HL-60/S4 treated with phorbol 12-myristate 13-acetate at 8.2 ng/mL for 4 days and 3 days (cell line): ENCODE results near the gene TAMM41.
"Not testable (repeated sequence)": the region's sequence is repeated elsewhere in the genome, so short reads cannot be mapped to it uniquely, and the experiment has no call there.

Source experiments
- in situ Hi-C: fragments of 300-500 bp; cut with MboI; formaldehyde crosslinking; loops from 2 replicates; pipeline ENCODE4 v1.15.0; 2022; ENCODE audit warnings: low sequenced_read_pairs

Gene TAMM41

DNA sequence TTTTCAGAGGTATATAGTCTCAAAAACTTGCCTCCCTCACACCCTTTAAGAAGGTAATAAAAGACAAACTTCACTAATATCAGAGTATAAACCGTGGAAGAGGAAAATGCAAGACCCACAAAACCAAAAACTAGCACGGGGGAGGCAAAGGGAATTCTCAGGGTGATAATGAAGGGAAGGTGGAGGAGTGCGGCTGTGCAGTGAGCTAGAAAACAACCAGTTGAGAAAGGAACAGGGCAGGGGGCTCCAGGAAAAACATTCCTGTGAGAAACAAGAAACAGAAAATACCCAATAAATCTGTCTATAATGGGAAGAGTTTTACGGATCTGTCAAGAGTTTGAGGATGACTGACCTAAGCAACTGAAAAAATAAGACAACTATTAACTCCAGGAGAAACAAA lies 31.6 kb downstream of the TAMM41 start:
- in situ Hi-C loops = no loop called here

- in situ Hi-C loops = no loop called here
Measured at GRCh38 chr3:11814663-11815062, 32.0 kb downstream of the TAMM41 start.

- in situ Hi-C loops = no loop called here
Measured at GRCh38 chr3:11810276-11810675, 36.4 kb downstream of the TAMM41 start.

DNA sequence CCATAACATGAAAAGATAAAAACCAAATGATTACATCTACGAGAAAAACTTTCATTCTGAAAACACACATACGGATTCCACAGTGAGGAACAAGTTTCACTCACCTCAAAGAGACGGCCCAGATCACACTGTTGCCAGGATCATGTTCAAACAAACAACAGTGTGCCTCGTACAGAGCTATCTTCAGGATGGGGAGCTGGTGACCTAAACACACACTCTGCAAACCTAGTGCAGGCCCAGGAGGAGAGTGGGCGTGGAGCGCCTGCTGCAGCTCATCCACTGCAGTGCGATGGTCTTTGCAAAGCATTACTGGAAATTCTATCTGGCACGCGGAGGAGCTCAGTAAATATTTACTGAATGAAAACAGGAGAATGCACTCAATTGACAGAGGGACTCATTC lies 38.5 kb downstream of the TAMM41 start:
- in situ Hi-C loops = no loop called here

- in situ Hi-C loops = no loop called here
Measured at GRCh38 chr3:11807686-11808085, 39.0 kb downstream of the TAMM41 start.

DNA sequence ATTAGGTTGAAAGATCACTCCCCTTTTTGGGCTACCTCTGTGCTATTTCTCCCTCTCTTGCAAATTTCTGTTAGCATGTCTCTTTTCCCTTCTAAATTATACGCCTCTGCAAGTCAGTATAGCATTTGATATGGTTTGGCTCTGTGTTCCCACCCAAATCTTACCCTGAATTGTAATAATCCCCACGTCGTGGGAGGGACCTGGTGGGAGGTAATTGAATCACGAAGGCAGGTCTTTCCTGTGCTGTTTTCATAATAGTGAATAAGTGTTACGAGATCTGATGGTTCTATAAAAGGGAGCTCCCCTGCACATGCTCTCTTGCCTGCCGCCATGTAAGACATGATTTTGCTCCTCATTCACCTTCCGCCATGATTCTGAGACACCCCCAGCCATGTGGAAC lies 41.0 kb downstream of the TAMM41 start:
- in situ Hi-C loops = no loop called here

GRCh38 chr3:11803977-11804892 lies 42.5 kb downstream of the TAMM41 start:
- in situ Hi-C loops = no loop called here

DNA sequence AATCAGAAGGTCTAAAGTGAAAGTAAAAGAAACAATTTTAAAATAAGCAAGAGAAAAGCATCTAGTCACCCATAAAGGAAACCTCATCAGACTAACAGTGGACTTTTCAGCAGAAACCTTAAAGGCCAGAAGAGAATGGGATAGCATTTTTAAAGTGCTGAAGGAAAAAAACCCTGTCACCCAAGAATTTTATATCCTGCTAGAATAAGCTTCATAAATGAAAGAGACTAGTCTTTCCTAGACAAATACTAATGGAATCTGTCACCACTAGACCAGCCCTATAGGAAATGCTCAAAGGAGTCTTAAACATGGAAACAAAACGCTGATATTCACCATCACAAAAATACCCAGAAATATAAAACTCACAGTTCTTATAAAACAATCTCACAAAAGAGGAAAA lies 46.9 kb downstream of the TAMM41 start:
- in situ Hi-C loops = no loop called here

GRCh38 chr3:11794927-11795326 lies 51.8 kb downstream of the TAMM41 start:
- in situ Hi-C loops = no loop called here

DNA sequence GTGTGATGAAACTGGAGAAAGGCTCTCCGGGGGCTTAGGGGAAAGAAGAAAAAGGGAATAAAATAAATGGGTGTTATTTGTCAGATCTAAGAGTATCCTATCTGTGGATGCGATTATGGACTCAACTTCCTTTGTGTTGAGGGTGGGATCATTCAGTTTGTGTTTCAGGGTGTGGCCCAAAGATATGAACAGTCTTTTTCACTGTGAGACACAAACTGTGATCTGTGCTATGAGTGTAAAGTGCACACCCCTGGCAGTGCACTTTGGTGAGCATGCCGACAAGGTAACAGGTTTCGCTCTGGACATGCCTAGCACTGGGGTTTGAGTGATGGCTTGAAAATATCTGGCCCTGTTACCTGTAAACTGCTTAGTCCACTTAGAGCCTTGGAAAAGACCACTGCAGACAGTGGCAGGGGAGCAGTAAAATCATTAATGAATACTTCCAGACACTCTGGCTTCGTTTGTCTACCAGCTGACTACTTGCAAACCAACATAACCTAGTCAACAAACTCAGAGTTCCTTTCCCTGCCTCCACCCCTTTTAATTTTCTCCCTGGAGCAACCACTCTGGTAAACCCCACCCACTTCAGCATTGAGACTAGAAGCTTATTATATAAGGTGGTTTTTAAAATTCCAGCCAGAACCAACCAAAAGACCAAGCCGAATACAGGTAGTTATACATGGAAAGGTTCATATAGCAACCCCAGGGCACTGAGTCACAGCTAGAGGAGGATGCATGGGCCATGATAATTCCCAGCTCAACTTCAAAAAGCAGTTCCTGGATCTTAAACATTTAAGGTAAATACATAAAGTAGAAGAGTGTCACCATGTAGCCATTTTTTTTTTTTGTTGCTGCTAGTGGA lies 55.1 kb downstream of the TAMM41 start:
- in situ Hi-C loops = no loop called here

DNA sequence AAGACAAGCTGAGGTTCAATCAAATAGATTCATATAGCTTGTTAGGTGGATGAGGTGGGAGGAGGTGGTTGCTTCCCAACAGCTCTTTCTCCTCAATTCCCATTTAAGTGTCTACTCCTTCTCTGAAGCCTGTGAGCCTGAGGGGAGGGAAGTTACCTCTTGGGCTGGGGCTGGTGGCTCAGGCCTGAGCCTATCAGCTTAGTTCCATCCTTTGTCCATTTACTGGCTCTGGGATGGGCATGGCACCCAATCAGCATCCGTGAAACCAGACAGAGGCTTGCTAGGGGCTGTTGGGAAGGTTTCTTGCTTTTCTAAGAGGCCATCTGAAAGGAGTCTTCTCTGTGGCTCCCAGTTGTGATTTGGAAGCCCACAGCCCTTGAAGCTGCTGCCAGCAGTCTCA lies 57.3 kb downstream of the TAMM41 start:
- in situ Hi-C loops = no loop called here

DNA sequence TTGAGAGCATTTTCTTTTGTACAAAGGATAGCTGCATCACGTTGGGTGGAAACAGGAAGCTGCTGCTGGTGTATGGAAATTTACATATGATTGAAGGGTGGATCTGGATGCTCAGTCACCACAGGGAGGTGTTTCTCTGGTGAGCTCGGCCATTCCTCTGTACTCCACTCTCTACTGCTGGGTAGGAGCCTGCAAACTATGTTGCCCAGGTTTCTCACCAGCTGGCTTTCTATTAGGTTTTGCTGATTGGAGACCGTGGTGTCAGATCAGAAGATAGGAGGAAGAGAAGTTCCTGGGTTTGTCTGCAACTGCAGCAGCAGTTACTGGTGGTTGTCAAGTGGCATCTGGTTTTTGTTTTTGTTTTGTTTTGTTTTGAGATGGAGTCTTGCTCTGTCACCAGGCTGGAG lies 61.7 kb downstream of the TAMM41 start:
- in situ Hi-C loops = no loop called here

DNA sequence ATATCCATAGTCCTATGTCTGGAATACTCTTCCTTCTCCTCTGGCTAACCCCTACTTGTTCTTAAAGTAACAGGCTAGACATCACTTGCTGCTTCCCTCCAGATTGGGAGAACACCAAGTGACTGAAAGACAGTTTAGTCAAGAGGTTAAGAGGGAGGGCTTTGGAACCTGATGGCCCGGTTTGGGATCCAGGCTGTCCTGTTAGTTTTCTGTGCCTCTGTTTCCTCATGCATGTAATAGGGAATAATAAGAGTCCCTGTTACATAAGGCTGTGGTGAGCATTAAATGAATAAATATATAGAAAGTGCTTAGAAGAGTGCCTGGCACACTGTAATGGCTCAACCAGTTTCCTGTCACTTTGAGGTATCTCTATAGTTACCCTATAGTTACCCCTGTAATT lies 66.3 kb downstream of the TAMM41 start:
- in situ Hi-C loops = no loop called here

- in situ Hi-C loops = no loop called here
Measured at GRCh38 chr3:11779626-11780025, 67.1 kb downstream of the TAMM41 start.

- in situ Hi-C loops = no loop called here
Measured at GRCh38 chr3:11778248-11778647, 68.4 kb downstream of the TAMM41 start.

DNA sequence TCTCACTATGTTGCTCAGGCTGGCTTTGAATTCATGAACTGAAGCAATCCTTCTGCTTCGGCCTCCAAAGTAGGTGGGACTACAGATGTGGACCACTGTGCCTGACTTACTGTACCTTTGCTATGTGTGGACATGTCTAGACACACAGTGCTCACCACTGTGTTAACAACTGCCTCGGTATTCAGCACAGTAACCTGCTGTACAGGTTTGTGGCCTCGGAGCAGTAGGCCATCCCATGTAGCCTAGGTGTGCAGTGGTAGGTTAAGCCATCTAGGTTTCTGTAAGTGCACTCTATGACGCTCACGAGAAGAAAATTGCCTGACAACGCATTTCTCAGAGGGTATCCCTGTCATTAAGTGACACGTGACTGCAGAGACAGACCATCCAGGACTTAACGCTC lies 70.3 kb downstream of the TAMM41 start:
- in situ Hi-C loops = no loop called here

DNA sequence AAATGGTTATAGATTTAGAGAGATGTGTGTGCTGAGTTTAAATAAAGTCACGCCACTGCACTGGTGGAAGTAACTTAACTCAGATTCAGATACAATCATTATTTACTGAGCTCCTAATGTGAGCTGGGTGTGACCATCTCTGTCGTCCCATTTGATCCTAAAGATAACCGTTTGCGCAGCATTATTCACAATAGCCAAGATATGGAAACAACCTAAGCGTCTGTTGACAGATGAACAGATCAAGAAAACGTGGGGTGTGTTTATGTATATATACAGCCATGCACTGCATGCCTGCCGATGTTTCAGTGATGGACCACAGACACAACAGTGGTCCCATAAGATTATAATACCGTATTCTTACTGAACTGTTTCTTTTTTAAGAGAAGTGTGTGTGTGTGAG lies 71.2 kb downstream of the TAMM41 start:
- in situ Hi-C loops = no loop called here

- in situ Hi-C loops = no loop called here
Measured at GRCh38 chr3:11774296-11774877, 72.3 kb downstream of the TAMM41 start.

GRCh38 chr3:11771931-11772330 lies 74.8 kb downstream of the TAMM41 start:
- in situ Hi-C loops = not testable (repeated sequence)

GRCh38 chr3:11770477-11771391 lies 76.0 kb downstream of the TAMM41 start:
- in situ Hi-C loops = no loop called here
